ENCODE results near the gene RUVBL1.
A peak's percentile ranks its signal among the peaks of the same experiment; 100 is the strongest.

DNA sequence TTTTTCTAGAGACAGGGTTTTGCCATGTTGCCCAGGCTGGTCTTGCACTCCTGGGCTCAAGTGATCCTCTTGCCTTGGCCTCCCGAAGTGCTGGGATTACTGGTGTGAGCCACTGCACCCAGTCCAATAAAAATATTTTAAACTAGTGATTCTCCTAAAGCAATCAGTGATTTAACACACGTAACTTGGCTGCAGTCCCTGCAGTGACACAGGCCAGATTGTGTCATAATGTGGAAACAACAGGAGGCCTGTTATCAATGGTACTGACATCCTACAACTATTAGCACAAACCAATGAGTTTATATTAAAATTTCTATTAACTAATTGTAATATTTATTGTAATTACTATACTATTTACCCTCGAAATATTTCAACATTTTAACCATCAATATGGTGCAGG is 73.0 kb downstream of the RUVBL1 start:
- TF ChIP-seq CTCF (IDR thresholded peaks at IDR 0.05; ENCODE audit: low read depth, low read length, missing input control) (no peak), RAD21 (IDR thresholded peaks at IDR 0.05) (peak; percentile 21 to 33), SP1 (IDR thresholded peaks at IDR 0.05) (peak; percentile 54), YY1 (IDR thresholded peaks at IDR 0.05) (no peak), TAF1 (conservative IDR thresholded peaks at IDR 0.05) (no peak), MAX (IDR thresholded peaks at IDR 0.05) (no peak), EGR1 (IDR thresholded peaks at IDR 0.05; ENCODE audit: low read depth in 2 of 2) (no peak)

Measured in liver (tissue), 3 donors.